K562 (cell line): ENCODE data around the gene IDUA. TPM values are rescaled to one million over a fixed set of nuclear protein-coding genes. Genes with fewer than 3 reads are reported as not detected.

Source experiments
- BRCA1 ChIP-seq, 2 experiments: fragments of 450-650 bp in 1 of 2; sonication (generic) in 1 of 2; formaldehyde crosslinking in 1 of 2; IDR thresholded peaks; 2 replicates each; pipeline versions ENCODE4 v1.5.0 to v1.6.1; 2017 to 2020; ENCODE audit warnings: mild to moderate bottlenecking in 1 of 2, missing genetic modification reagents in 1 of 2
- ELF1 ChIP-seq: fragments of 200-800 bp; sonication (Bioruptor generic); IDR thresholded peaks from 2 replicates; pipeline ENCODE4 v1.6.1; 2016; ENCODE audit warnings: missing genetic modification characterization, missing compliant biosample characterization
- EP400 ChIP-seq: fragments of 450-650 bp; IDR thresholded peaks from 2 replicates; pipeline ENCODE4 v1.6.1; 2017; ENCODE audit warnings: antibody characterized with exemption, mild to moderate bottlenecking, moderate library complexity
- HIVEP1 ChIP-seq: fragments of 250-450 bp; sonication (Bioruptor Pico); IDR thresholded peaks from 2 replicates; pipeline ENCODE4 v1.4.0; 2020; ENCODE audit warnings: mild to moderate bottlenecking
- ILF3 ChIP-seq: fragments of 450-650 bp; IDR thresholded peaks from 2 replicates; pipeline ENCODE4 v1.6.1; 2018; ENCODE audit warnings: antibody characterized with exemption, mild to moderate bottlenecking, moderate library complexity, borderline replicate concordance
- MCM5 ChIP-seq: fragments of 450-650 bp; IDR thresholded peaks from 2 replicates; pipeline ENCODE4 v1.6.1; 2016; ENCODE audit warnings: low read depth
- NR2C1 ChIP-seq, 2 experiments: fragments of 450-650 bp; IDR thresholded peaks; 2 replicates each; pipeline ENCODE4 v1.6.1; 2017; ENCODE audit warnings: mild to moderate bottlenecking in 2 of 2, antibody characterized with exemption in 1 of 2, inconsistent platforms in 1 of 2, missing compliant biosample characterization in 1 of 2, missing genetic modification characterization in 1 of 2
- SIRT6 ChIP-seq: IDR thresholded peaks from one replicate; pipeline ENCODE4 v1.6.1; 2012; ENCODE audit warnings: low read depth, mild to moderate bottlenecking, control low read depth, inconsistent platforms, low read length, moderate library complexity
- SNRNP70 ChIP-seq: fragments of 200-400 bp; formaldehyde crosslinking; optimal IDR thresholded peaks from 2 replicates; pipeline ENCODE3; 2017; ENCODE audit warnings: low read depth, low read length
- WHSC1 ChIP-seq: IDR thresholded peaks from one replicate; pipeline ENCODE4 v1.6.1; 2012; ENCODE audit warnings: low read length, control low read depth, inconsistent platforms
- YY1 ChIP-seq, 3 experiments: IDR thresholded peaks; 2 replicates each; pipeline ENCODE4 v1.6.1; 2011; ENCODE audit warnings: low read length in 2 of 3, mild to moderate bottlenecking in 2 of 3, moderate library complexity in 2 of 3, borderline replicate concordance in 1 of 3, control low read depth in 1 of 3, low read depth in 1 of 3; ENCODE audit not compliant: insufficient read depth in 3 of 3, insufficient replicate concordance in 2 of 3, control insufficient read depth in 1 of 3, insufficient read length in 1 of 3; ENCODE audit errors: extremely low read depth in 1 of 3
- ZNF23 ChIP-seq: fragments of 250-450 bp; sonication (Bioruptor Pico); IDR thresholded peaks from 2 replicates; pipeline ENCODE4 v1.4.0; 2020; ENCODE audit warnings: mild to moderate bottlenecking
- ZNF445 ChIP-seq: fragments of 250-450 bp; sonication (Bioruptor Pico); IDR thresholded peaks from 2 replicates; pipeline ENCODE4 v1.4.0; 2020; ENCODE audit warnings: low read depth, mild to moderate bottlenecking, moderate library complexity
- ZZZ3 ChIP-seq: fragments of 450-650 bp; IDR thresholded peaks from 2 replicates; pipeline ENCODE4 v1.6.1; 2016; ENCODE audit warnings: antibody characterized with exemption, mild to moderate bottlenecking, moderate library complexity
- polyA plus RNA-seq, 8 experiments: library from polyadenylated mRNA; depleted of rRNA in 4 of 8; stranded (reverse) in 5 of 8; unstranded in 3 of 8; fragments of >200 nt; fragmentation: Nextera tagmentation in 2 of 8; fragmentation: Illumina TruSeq in 1 of 8; extraction: Ambion mirVana in 2 of 8; extraction: Trizol in 1 of 8; gene quantifications; 2 replicates each; pipeline versions ENCODE4 v1.2.1 to v1.2.3, GENCODE V29; 2011 to 2014; ENCODE audit warnings: inconsistent platforms in 1 of 8, missing spikeins in 1 of 8
- total RNA-seq, 7 experiments: library from RNA; depleted of rRNA in 6 of 7; stranded (reverse); fragments of >200 nt in 6 of 7; fragmentation: Illumina TruSeq in 2 of 7; extraction: Trizol in 2 of 7; gene quantifications; 2 replicates each; pipeline versions ENCODE4 v1.2.1 to v1.2.3, GENCODE V29; 2011 to 2021; ENCODE audit warnings: low replicate concordance in 1 of 7
- TF ChIP-seq, protein P1 (sequence below): fragments of 250-450 bp; sonication (Bioruptor Pico); IDR thresholded peaks from 2 replicates; pipeline ENCODE4 v1.4.0; 2020
- TF ChIP-seq, protein P2 (sequence below): fragments of 450-650 bp; IDR thresholded peaks from 2 replicates; pipeline ENCODE4 v1.6.1; 2018; ENCODE audit warnings: mild to moderate bottlenecking, low read depth; ENCODE audit not compliant: partially characterized antibody
- TF ChIP-seq, protein P3 (sequence below): fragments of 250-450 bp; sonication (Bioruptor Pico); IDR thresholded peaks from 2 replicates; pipeline ENCODE4 v1.8.0; 2022; ENCODE audit warnings: moderate library complexity, mild to moderate bottlenecking, inconsistent platforms

IDUA gene
- total and polyA plus RNA-seq, 9 of the 15 experiments (the other 6 are each of a cell fraction or from before 2014, with no cell fraction given), result 0.04 to 16.1 (median 1.2) TPM

DNA sequence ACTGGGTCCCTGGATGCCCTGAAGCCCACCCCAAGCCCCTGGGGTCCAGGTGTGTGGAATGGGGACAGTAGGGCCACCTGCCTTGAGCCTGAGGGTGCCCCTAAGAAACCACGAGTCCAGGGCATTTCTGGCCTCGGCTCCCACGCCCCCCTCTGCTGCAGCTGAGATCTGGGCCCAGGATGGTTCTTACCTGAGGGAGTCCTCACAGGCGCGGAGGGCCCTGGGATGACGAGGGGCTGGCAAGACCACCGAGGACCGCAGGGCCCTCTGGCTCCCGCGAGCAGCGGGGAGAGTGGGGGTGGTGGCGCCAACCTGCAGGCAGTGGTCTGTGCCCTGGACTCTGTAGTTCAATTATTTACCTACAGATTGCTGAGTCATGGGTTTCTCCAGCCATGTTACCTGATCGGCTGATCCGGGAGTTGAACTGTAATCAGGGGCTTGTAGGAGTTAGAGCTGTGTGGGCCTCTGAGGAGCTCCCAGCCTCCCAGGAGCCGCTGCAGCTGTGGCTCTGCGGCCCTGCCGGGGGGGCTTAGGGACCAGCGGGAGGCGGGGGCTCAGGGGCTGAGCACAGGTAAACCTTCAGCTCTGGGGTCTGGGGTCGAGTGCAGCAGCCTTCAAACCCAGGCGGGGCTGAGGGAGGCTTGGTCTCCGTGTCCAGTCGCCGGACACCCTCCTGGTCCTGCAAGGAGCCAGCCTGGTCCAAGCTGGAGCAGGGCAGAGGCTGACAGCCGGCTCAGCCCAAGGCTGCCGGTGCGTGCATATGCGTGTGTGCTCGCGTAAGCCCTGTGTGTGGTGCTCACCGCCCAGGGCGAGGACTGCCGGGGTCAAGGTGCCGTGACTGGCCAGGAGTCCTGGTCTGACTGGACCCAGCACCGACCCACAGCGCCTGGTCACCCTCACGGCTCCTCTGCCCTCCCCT is 6.5 kb downstream of the IDUA start, which contains the start of gene SLC26A1 (continued):
- TF ChIP-seq, protein P1, sequence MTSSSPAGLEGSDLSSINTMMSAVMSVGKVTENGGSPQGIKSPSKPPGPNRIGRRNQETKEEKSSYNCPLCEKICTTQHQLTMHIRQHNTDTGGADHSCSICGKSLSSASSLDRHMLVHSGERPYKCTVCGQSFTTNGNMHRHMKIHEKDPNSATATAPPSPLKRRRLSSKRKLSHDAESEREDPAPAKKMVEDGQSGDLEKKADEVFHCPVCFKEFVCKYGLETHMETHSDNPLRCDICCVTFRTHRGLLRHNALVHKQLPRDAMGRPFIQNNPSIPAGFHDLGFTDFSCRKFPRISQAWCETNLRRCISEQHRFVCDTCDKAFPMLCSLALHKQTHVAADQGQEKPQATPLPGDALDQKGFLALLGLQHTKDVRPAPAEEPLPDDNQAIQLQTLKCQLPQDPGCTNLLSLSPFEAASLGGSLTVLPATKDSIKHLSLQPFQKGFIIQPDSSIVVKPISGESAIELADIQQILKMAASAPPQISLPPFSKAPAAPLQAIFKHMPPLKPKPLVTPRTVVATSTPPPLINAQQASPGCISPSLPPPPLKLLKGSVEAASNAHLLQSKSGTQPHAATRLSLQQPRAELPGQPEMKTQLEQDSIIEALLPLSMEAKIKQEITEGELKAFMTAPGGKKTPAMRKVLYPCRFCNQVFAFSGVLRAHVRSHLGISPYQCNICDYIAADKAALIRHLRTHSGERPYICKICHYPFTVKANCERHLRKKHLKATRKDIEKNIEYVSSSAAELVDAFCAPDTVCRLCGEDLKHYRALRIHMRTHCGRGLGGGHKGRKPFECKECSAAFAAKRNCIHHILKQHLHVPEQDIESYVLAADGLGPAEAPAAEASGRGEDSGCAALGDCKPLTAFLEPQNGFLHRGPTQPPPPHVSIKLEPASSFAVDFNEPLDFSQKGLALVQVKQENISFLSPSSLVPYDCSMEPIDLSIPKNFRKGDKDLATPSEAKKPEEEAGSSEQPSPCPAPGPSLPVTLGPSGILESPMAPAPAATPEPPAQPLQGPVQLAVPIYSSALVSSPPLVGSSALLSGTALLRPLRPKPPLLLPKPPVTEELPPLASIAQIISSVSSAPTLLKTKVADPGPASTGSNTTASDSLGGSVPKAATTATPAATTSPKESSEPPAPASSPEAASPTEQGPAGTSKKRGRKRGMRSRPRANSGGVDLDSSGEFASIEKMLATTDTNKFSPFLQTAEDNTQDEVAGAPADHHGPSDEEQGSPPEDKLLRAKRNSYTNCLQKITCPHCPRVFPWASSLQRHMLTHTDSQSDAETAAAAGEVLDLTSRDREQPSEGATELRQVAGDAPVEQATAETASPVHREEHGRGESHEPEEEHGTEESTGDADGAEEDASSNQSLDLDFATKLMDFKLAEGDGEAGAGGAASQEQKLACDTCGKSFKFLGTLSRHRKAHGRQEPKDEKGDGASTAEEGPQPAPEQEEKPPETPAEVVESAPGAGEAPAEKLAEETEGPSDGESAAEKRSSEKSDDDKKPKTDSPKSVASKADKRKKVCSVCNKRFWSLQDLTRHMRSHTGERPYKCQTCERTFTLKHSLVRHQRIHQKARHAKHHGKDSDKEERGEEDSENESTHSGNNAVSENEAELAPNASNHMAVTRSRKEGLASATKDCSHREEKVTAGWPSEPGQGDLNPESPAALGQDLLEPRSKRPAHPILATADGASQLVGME (CRISPR knock-in tag), result 0 out of 2 replicates have a peak, but pooled peaks have one; percentile 70
- TF ChIP-seq, protein P2, sequence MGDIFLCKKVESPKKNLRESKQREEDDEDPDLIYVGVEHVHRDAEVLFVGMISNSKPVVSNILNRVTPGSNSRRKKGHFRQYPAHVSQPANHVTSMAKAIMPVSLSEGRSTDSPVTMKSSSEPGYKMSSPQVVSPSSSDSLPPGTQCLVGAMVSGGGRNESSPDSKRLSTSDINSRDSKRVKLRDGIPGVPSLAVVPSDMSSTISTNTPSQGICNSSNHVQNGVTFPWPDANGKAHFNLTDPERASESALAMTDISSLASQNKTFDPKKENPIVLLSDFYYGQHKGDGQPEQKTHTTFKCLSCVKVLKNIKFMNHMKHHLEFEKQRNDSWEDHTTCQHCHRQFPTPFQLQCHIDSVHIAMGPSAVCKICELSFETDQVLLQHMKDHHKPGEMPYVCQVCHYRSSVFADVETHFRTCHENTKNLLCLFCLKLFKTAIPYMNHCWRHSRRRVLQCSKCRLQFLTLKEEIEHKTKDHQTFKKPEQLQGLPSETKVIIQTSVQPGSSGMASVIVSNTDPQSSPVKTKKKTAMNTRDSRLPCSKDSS, result no peak
- TF ChIP-seq ZZZ3 (no peak), WHSC1 (peak; percentile 82), ZNF445 (CRISPR knock-in tag) (no peak), SNRNP70 (no peak), HIVEP1 (CRISPR knock-in tag) (no peak), SIRT6 (no peak), ELF1 (tag) (no peak), ILF3 (no peak), NR2C1 (IDR thresholded peaks at IDR 0.05) (0 out of 2 replicates have a peak, but pooled peaks have one; percentile 26), NR2C1 (tag; IDR thresholded peaks at IDR 0.05) (0 out of 2 replicates have a peak, but pooled peaks have one; percentile 9), ZNF23 (CRISPR knock-in tag) (no peak), MCM5 (no peak), YY1 (IDR thresholded peaks at IDR 0.05; ENCODE audit: borderline replicate concordance in 1 of 3, control insufficient read depth in 1 of 3, extremely low read depth in 1 of 3, insufficient read depth in 3 of 3, insufficient read length in 1 of 3, insufficient replicate concordance in 2 of 3, low read depth in 1 of 3, low read length in 2 of 3) (peak in 1 of 3 experiments; percentile 78), BRCA1 (IDR thresholded peaks at IDR 0.05) (no peak), BRCA1 (CRISPR knock-in tag; IDR thresholded peaks at IDR 0.05) (no peak), EP400 (no peak)
- TF ChIP-seq, protein P3, sequence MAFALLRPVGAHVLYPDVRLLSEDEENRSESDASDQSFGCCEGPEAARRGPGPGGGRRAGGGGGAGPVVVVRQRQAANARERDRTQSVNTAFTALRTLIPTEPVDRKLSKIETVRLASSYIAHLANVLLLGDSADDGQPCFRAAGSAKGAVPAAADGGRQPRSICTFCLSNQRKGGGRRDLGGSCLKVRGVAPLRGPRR (CRISPR knock-in tag), result no peak
